HCT116 (cell line): ENCODE measurements around the gene ARL15. TPM values are rescaled to one million over a fixed set of nuclear protein-coding genes. Genes with fewer than 3 reads are reported as not detected.

Source experiments
- ATAC-seq: fragments of 200-7000 bp; cut with Tn5 transposase; 2 replicates; pipeline ENCODE4 v1.9.1; 2020; ENCODE audit warnings: mild to moderate bottlenecking, moderate library complexity
- BruUV-seq: library from RNA; stranded (reverse); fragments of 400-500 nt; replicated peaks from 2 replicates; lab custom pipeline; 2021; lab: Mats Ljungman, UMichigan
- CTCF ChIA-PET: fragments of 300-600 bp; sonication (Branson Sonifier 250); formaldehyde crosslinking; loops from one replicate; lab custom pipeline; 2021; ENCODE audit warnings: antibody characterized with exemption; lab: Charles Lee
- POLR2A ChIA-PET: fragments of 300-600, 350-600 bp; sonication (Branson Sonifier 250); formaldehyde crosslinking; loops from one replicate; lab custom pipeline; 2021; ENCODE audit warnings: antibody characterized with exemption; lab: Charles Lee
- RAD21 ChIA-PET, 2 experiments: fragments of 300-600 bp; sonication (Branson Sonifier 250); formaldehyde crosslinking; loops; one replicate each; lab custom pipeline; 2023; ENCODE audit warnings: low total read pairs in 2 of 2; ENCODE audit not compliant: uncharacterized antibody in 2 of 2, unreplicated experiment in 2 of 2, low non-redundant PET in 1 of 2; lab: Charles Lee
- DNase-seq: peaks from one replicate; pipeline ENCODE4 v3.0.0-alpha.2; 2010; ENCODE audit warnings: low read depth, low spot score
- H2AFZ ChIP-seq: fragments of 200-600 bp; shearing (Covaris generic), sonication (generic); 2 replicates; pipeline ENCODE4 v1.6.1; 2017; ENCODE audit warnings: low read depth, mixed run types, mixed read lengths, antibody characterized with exemption, low read length; ENCODE audit not compliant: poor library complexity, severe bottlenecking
- H3K27ac ChIP-seq: 2 replicates; pipeline ENCODE4 v1.5.1; 2012; ENCODE audit warnings: low read depth, low read length
- H3K27me3 ChIP-seq: fragments of 200-600 bp; sonication (generic); 2 replicates; pipeline ENCODE4 v1.6.1; 2016; ENCODE audit warnings: mixed run types, low read length, mixed read lengths; ENCODE audit not compliant: insufficient read depth
- H3K36me3 ChIP-seq, 2 experiments: fragments of 200-500 bp in 1 of 2; fragments of 200-600 bp in 1 of 2; sonication (Bioruptor generic) in 1 of 2; sonication (generic) in 1 of 2; 2 replicates each; pipeline versions ENCODE4 v1.5.1 to v1.6.1; 2014 to 2016; ENCODE audit warnings: low read length in 2 of 2, inconsistent platforms in 1 of 2, mixed read lengths in 1 of 2, mixed run types in 1 of 2; ENCODE audit not compliant: insufficient read depth in 2 of 2, control insufficient read depth in 1 of 2
- H3K4me1 ChIP-seq, 2 experiments: fragments of 200-600 bp in 1 of 2; sonication (generic) in 1 of 2; 2 replicates each; pipeline versions ENCODE4 v1.5.1 to v1.6.1; 2012 to 2017; ENCODE audit warnings: low read length in 2 of 2, inconsistent platforms in 1 of 2, mild to moderate bottlenecking in 1 of 2, mixed read lengths in 1 of 2, mixed run types in 1 of 2, moderate library complexity in 1 of 2; ENCODE audit not compliant: insufficient read depth in 2 of 2, control insufficient read depth in 1 of 2
- H3K4me2 ChIP-seq: fragments of 200-600 bp; sonication (generic); 2 replicates; pipeline ENCODE4 v1.6.1; 2017; ENCODE audit warnings: mixed run types, low read length, mixed read lengths
- H3K4me3 ChIP-seq, 2 experiments: fragments of 200-600 bp in 1 of 2; sonication (generic) in 1 of 2; replicated peaks in 1 of 2; 2 replicates each; pipeline ENCODE4 v1.5.1; 2011 to 2016; ENCODE audit warnings: low read length in 2 of 2, control low read depth in 1 of 2, low read depth in 1 of 2, mild to moderate bottlenecking in 1 of 2, mixed read lengths in 1 of 2, mixed run types in 1 of 2
- H3K79me2 ChIP-seq: fragments of 200-600 bp; sonication (generic); 2 replicates; pipeline ENCODE4 v1.6.1; 2017; ENCODE audit warnings: mild to moderate bottlenecking, mixed run types, low read length, moderate library complexity, mixed read lengths; ENCODE audit not compliant: insufficient read depth
- H3K9ac ChIP-seq: fragments of 200-600 bp; sonication (generic); 2 replicates; pipeline ENCODE4 v1.6.1; 2016; ENCODE audit warnings: low read length, mixed read lengths
- H3K9me2 ChIP-seq: fragments of 200-600 bp; sonication (generic), shearing (Covaris generic); 2 replicates; pipeline ENCODE4 v1.6.1; 2017; ENCODE audit warnings: mixed run types, mild to moderate bottlenecking, moderate library complexity; ENCODE audit not compliant: insufficient read depth
- H3K9me3 ChIP-seq, 2 experiments: fragments of 200-500 bp in 1 of 2; fragments of 200-600 bp in 1 of 2; sonication (Bioruptor generic) in 1 of 2; sonication (generic) in 1 of 2; 2 replicates each; pipeline ENCODE4 v1.6.1; 2014 to 2017; ENCODE audit warnings: low read length in 2 of 2, mixed read lengths in 2 of 2, inconsistent platforms in 1 of 2, low read depth in 1 of 2, mild to moderate bottlenecking in 1 of 2, mixed run types in 1 of 2, moderate library complexity in 1 of 2; ENCODE audit not compliant: control insufficient read depth in 1 of 2, insufficient read depth in 1 of 2
- H4K20me1 ChIP-seq: fragments of 200-600 bp; sonication (generic), shearing (Covaris generic); 2 replicates; pipeline ENCODE4 v1.6.1; 2017; ENCODE audit warnings: mixed run types, mild to moderate bottlenecking, moderate library complexity; ENCODE audit not compliant: insufficient read depth
- CBX3 ChIP-seq: IDR thresholded peaks from 2 replicates; pipeline ENCODE4 v1.6.1; 2012; ENCODE audit warnings: low read depth
- CEBPB ChIP-seq: IDR thresholded peaks from 2 replicates; pipeline ENCODE4 v1.6.1; 2012; ENCODE audit warnings: low read depth
- EZH2phosphoT487 ChIP-seq: fragments of 200-600 bp; IDR thresholded peaks from 2 replicates; pipeline ENCODE4 v1.6.1; 2018; ENCODE audit warnings: antibody characterized with exemption, borderline replicate concordance
- JUND ChIP-seq: IDR thresholded peaks from 2 replicates; pipeline ENCODE4 v1.6.1; 2012
- POLR2A ChIP-seq: IDR thresholded peaks from 2 replicates; pipeline ENCODE4 v1.7.0; 2011; ENCODE audit warnings: borderline replicate concordance; ENCODE audit not compliant: insufficient read depth, insufficient read length; ENCODE audit errors: extremely low read depth
- RAD21 ChIP-seq: IDR thresholded peaks from 2 replicates; pipeline ENCODE4 v1.6.1; 2012; ENCODE audit warnings: low read depth, mild to moderate bottlenecking
- REST ChIP-seq: IDR thresholded peaks from 2 replicates; pipeline ENCODE4 v1.6.1; 2012; ENCODE audit warnings: low read depth
- SIN3A ChIP-seq: IDR thresholded peaks from 2 replicates; pipeline ENCODE4 v1.6.1; 2012; ENCODE audit warnings: low read depth
- ZBTB33 ChIP-seq: IDR thresholded peaks from 2 replicates; pipeline ENCODE4 v1.6.1; 2011; ENCODE audit warnings: mild to moderate bottlenecking, low read length, moderate library complexity; ENCODE audit not compliant: insufficient replicate concordance; ENCODE audit errors: extremely low read depth
- ZFX ChIP-seq: fragments of 450-650 bp; IDR thresholded peaks from 2 replicates; pipeline ENCODE4 v1.6.1; 2017
- ZNF274 ChIP-seq: fragments of 200-500 bp; sonication (Bioruptor generic); IDR thresholded peaks from 2 replicates; pipeline ENCODE4 v1.6.1; 2014; ENCODE audit warnings: mild to moderate bottlenecking, low read depth, low read length, inconsistent platforms
- intact Hi-C: fragments of 100-400 bp; cut with micrococcal nuclease; formaldehyde crosslinking; loops from 2 replicates; pipeline ENCODE4 v1.10.0; 2022
- total RNA-seq: library from RNA; stranded (reverse); gene quantifications from one replicate; pipeline ENCODE4 v1.2.1, GENCODE V29; 2021; ENCODE audit not compliant: unreplicated experiment
- TF ChIP-seq, protein P1 (sequence below): IDR thresholded peaks from 2 replicates; pipeline ENCODE4 v1.6.1; 2012

ARL15 gene
- total RNA-seq, 1 experiment from 2014 or later = 15.0 TPM

- H3K9me2 ChIP-seq = no peaks in the 10 kb centered on the region
- no peaks in the 10 kb centered on the region for H3K9me3 ChIP-seq
- no peaks in the 10 kb centered on the region for H3K79me2 ChIP-seq
- POLR2A ChIA-PET = no interaction called here
- no peak overlapping the region for H3K4me2 ChIP-seq
- H3K36me3 ChIP-seq = no peaks in the 10 kb centered on the region
- H3K4me1 ChIP-seq = no peaks in the 10 kb centered on the region
- no peak for ATAC-seq
- intact Hi-C loops = no loop called here
- no TSS peak for BruUV-seq
- TF ChIP-seq ZBTB33 (no peak), ZFX (no peak)
- TF ChIP-seq, all 23 proteins: peak for 0
- Histone ChIP-seq H3K27ac (no peak overlapping the region), H3K4me3 (no peak overlapping the region), H3K9ac (no peak overlapping the region), H4K20me1 (no peaks in the 10 kb centered on the region), H3K27me3 (no peaks in the 10 kb centered on the region), H2AFZ (no peak overlapping the region)
- CTCF ChIA-PET = no interaction called here
- no peak for DNase-seq
- RAD21 ChIA-PET = no interaction called here
These were observed 103.7 kb downstream of the ARL15 start for GRCh38 chr5:54206580-54207229.

DNA sequence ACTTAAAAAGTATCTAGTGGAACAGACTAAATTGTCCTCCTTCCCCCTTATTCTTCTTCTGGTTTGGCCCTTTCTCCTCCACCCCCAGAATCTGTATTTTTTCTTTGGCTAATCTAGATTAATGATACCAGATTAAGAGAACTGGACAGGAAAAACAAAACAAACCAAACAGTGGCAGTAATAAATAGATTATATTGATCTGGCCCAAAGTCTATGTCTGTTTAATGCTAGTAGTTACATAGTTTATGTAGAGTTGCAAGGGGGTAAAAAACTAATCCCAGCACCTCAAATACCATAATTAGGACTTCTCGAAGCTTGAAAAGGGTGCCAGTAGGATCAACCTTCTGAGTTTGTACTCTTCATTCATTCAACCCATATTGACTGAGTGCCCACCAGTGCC, 104.5 kb downstream of the ARL15 start:
- Histone ChIP-seq H3K9me3 (no peaks in the 10 kb centered on the region), H3K27ac (no peak overlapping the region), H3K9me2 (no peaks in the 10 kb centered on the region), H3K9ac (no peak overlapping the region), H3K36me3 (no peaks in the 10 kb centered on the region), H4K20me1 (no peaks in the 10 kb centered on the region), H3K79me2 (no peaks in the 10 kb centered on the region), H3K27me3 (no peaks in the 10 kb centered on the region), H3K4me1 (no peaks in the 10 kb centered on the region), H2AFZ (no peak overlapping the region), H3K4me2 (no peak overlapping the region), H3K4me3 (no peak overlapping the region)
- POLR2A ChIA-PET = no interaction called here
- ATAC-seq (no peak), DNase-seq (no peak)
- CTCF ChIA-PET = no interaction called here
- RAD21 ChIA-PET = no interaction called here
- no TSS peak for BruUV-seq
- intact Hi-C loops = no loop called here
- TF ChIP-seq SIN3A = no peak
- no peak for TF ChIP-seq CBX3
- TF ChIP-seq ZNF274 = no peak
- TF ChIP-seq RAD21 = no peak
- TF ChIP-seq JUND = no peak
- no peak for TF ChIP-seq REST
- TF ChIP-seq, protein P1, sequence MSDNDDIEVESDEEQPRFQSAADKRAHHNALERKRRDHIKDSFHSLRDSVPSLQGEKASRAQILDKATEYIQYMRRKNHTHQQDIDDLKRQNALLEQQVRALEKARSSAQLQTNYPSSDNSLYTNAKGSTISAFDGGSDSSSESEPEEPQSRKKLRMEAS = no peak
- no peak for TF ChIP-seq POLR2A
- no peak for TF ChIP-seq EZH2phosphoT487
- TF ChIP-seq ZBTB33 = no peak
- TF ChIP-seq CEBPB = no peak
